Neuronal stem cell (in vitro differentiated cells): ENCODE data around the gene ARL17B.
"Not testable (repeated sequence)": the region's sequence is repeated elsewhere in the genome, so short reads cannot be mapped to it uniquely, and the experiment has no call there.

Experiments used
- DNase-seq: peaks from one replicate; pipeline ENCODE4 v3.0.0-alpha.2; 2013; ENCODE audit warnings: low spot score
- H2AFZ ChIP-seq: one replicate; pipeline ENCODE4 v1.6.1; 2013; ENCODE audit warnings: mild to moderate bottlenecking, low read length, inconsistent platforms
- H2AK5ac ChIP-seq: 2 replicates; pipeline ENCODE4 v1.6.1; 2013; ENCODE audit warnings: low read depth, mild to moderate bottlenecking, inconsistent platforms, low read length, moderate library complexity, mixed read lengths
- H2BK120ac ChIP-seq: 2 replicates; pipeline ENCODE4 v1.6.1; 2013; ENCODE audit warnings: low read depth, mild to moderate bottlenecking, inconsistent platforms, low read length, moderate library complexity, mixed read lengths
- H2BK12ac ChIP-seq: one replicate; pipeline ENCODE4 v1.6.1; 2013; ENCODE audit warnings: low read length, inconsistent platforms
- H2BK15ac ChIP-seq: 2 replicates; pipeline ENCODE4 v1.6.1; 2013; ENCODE audit warnings: mild to moderate bottlenecking, low read length, inconsistent platforms, mixed read lengths
- H2BK5ac ChIP-seq: one replicate; pipeline ENCODE4 v1.6.1; 2013; ENCODE audit warnings: inconsistent platforms, mild to moderate bottlenecking, low read length, moderate library complexity
- H3K14ac ChIP-seq: one replicate; pipeline ENCODE4 v1.6.1; 2013; ENCODE audit warnings: low read length, inconsistent platforms
- H3K18ac ChIP-seq: 2 replicates; pipeline ENCODE4 v1.6.1; 2013; ENCODE audit warnings: low read length, inconsistent platforms
- H3K23ac ChIP-seq: 2 replicates; pipeline ENCODE4 v1.6.1; 2013; ENCODE audit warnings: low read depth, mild to moderate bottlenecking, mixed read lengths, low read length, inconsistent platforms; ENCODE audit not compliant: poor library complexity
- H3K27ac ChIP-seq: replicated peaks from 3 replicates; pipeline ENCODE4 v1.5.1; 2013; ENCODE audit warnings: low read length, inconsistent platforms
- H3K27me3 ChIP-seq, 3 experiments: 2 replicates each; pipeline ENCODE4 v1.6.1; 2013; ENCODE audit warnings: low read length in 3 of 3, mild to moderate bottlenecking in 2 of 3, inconsistent platforms in 1 of 3, low read depth in 1 of 3, mixed read lengths in 1 of 3, moderate library complexity in 1 of 3; ENCODE audit not compliant: control insufficient read depth in 3 of 3, insufficient read depth in 3 of 3
- H3K36me3 ChIP-seq, 2 donors: replicated peaks in 1 of 2; 2 replicates each; pipeline ENCODE4 v1.6.1; 2013; ENCODE audit warnings: low read length in 2 of 2; ENCODE audit not compliant: control insufficient read depth in 2 of 2, insufficient read depth in 2 of 2
- H3K4ac ChIP-seq: 2 replicates; pipeline ENCODE4 v1.6.1; 2013; ENCODE audit warnings: inconsistent platforms, mild to moderate bottlenecking, low read length, moderate library complexity
- H3K4me1 ChIP-seq, 2 donors: 1 replicate in 1 of 2; 2 replicates in 1 of 2; pipeline ENCODE4 v1.6.1; 2013; ENCODE audit warnings: low read length in 2 of 2, low read depth in 1 of 2; ENCODE audit not compliant: control insufficient read depth in 2 of 2, insufficient read depth in 1 of 2
- H3K4me2 ChIP-seq: one replicate; pipeline ENCODE4 v1.6.1; 2013; ENCODE audit warnings: mild to moderate bottlenecking, low read length, inconsistent platforms; ENCODE audit not compliant: insufficient read depth, poor library complexity, severe bottlenecking
- H3K4me3 ChIP-seq, 2 donors: 2 replicates each; pipeline ENCODE4 v1.5.1; 2013; ENCODE audit warnings: low read length in 2 of 2, mild to moderate bottlenecking in 2 of 2, inconsistent platforms in 1 of 2, moderate library complexity in 1 of 2
- H3K79me1 ChIP-seq: one replicate; pipeline ENCODE4 v1.6.1; 2013; ENCODE audit warnings: low read depth, mild to moderate bottlenecking, inconsistent platforms, low read length, moderate library complexity
- H3K9ac ChIP-seq: one replicate; pipeline ENCODE4 v1.6.1; 2013; ENCODE audit warnings: mild to moderate bottlenecking, low read depth, low read length, inconsistent platforms; ENCODE audit not compliant: poor library complexity
- H3K9me3 ChIP-seq, 2 donors: replicated peaks in 1 of 2; 2 replicates each; pipeline versions ENCODE3 to v1.6.1; 2013; ENCODE audit warnings: low read length in 2 of 2, mild to moderate bottlenecking in 2 of 2, inconsistent platforms in 1 of 2, low read depth in 1 of 2, mixed read lengths in 1 of 2, moderate library complexity in 1 of 2; ENCODE audit not compliant: control insufficient read depth in 2 of 2, insufficient read depth in 1 of 2
- H4K8ac ChIP-seq: one replicate; pipeline ENCODE4 v1.6.1; 2013; ENCODE audit warnings: low read depth, mild to moderate bottlenecking, inconsistent platforms, low read length, moderate library complexity
- H4K91ac ChIP-seq: one replicate; pipeline ENCODE4 v1.6.1; 2013; ENCODE audit warnings: low read length, low read depth, mild to moderate bottlenecking, inconsistent platforms; ENCODE audit not compliant: poor library complexity
- WGBS, 2 donors: extraction: QIAGEN DNeasy Blood & Tissue Kit; methylation state at CpG; one replicate each; pipeline ENCODE4 v1.1.7; 2013; ENCODE audit warnings: missing lambda C conversion rate in 2 of 2, mixed read lengths in 1 of 2; ENCODE audit not compliant: insufficient read length in 2 of 2, insufficient replicate concordance in 1 of 2; ENCODE audit errors: extremely low coverage in 2 of 2; 5-methylcytosine and 5-hydroxymethylcytosine counted together

ARL17B gene

GRCh38 chr17:46291618-46292017, 69.9 kb downstream of the ARL17B start:
- H4K8ac ChIP-seq, H2BK15ac ChIP-seq, H3K18ac ChIP-seq, H2AFZ ChIP-seq, DNase-seq, H4K91ac ChIP-seq, H3K4ac ChIP-seq, H3K27ac ChIP-seq, H3K9ac ChIP-seq, H3K4me1 ChIP-seq, H3K79me1 ChIP-seq, H3K4me2 ChIP-seq, H3K14ac ChIP-seq, H3K4me3 ChIP-seq, H3K36me3 ChIP-seq, H2BK12ac ChIP-seq, H2BK5ac ChIP-seq, H3K27me3 ChIP-seq, H3K23ac ChIP-seq, H2AK5ac ChIP-seq, H2BK120ac ChIP-seq, H3K9me3 ChIP-seq: not testable (repeated sequence)
- WGBS, 2 donors = no CpG with 5 or more reads among the region's 8 CpGs

DNA sequence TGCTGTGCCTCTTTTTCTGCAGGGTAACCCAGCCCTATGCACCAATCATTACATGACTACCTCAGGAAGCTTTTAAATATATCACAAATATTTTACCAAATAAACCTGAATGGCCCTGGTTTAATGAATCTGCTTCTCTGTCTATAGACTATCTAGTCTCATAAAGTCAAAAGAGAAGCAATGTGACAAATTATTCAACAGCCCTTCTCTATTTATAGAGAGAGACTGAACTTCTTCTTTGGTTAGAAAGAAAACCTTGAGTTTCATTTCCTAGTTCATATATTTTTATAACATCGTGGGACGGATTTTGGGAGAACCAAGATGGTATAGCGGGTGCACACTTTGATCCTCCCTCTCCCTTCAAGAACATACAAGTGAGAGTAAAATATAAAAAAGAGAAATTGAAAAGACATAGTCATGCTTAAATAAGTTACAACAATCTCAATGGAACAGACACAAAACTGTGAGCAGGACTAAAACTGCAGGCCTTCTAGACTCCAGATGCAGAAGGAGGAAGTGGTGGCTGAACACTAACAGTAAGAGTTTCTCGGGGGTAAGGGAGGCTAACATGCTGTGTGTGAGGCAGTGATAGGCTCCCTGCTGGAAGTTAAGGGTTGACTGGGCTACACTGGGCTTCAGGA, 70.5 kb downstream of the ARL17B start:
- H3K9me3 ChIP-seq, H2BK120ac ChIP-seq, H3K14ac ChIP-seq, H3K9ac ChIP-seq, H4K91ac ChIP-seq, H3K27ac ChIP-seq, H2BK12ac ChIP-seq, H3K4ac ChIP-seq, H3K36me3 ChIP-seq, H3K4me2 ChIP-seq, DNase-seq, H3K4me1 ChIP-seq, H4K8ac ChIP-seq, H3K79me1 ChIP-seq, H2BK5ac ChIP-seq, H2AK5ac ChIP-seq, H2AFZ ChIP-seq, H2BK15ac ChIP-seq, H3K27me3 ChIP-seq, H3K4me3 ChIP-seq, H3K23ac ChIP-seq, H3K18ac ChIP-seq: not testable (repeated sequence)
- WGBS, 2 donors = no CpG with 5 or more reads among the region's 4 CpGs

GRCh38 chr17:46287587-46287986, 74.0 kb downstream of the ARL17B start:
- H3K9ac ChIP-seq, DNase-seq, H3K14ac ChIP-seq, H3K23ac ChIP-seq, H4K8ac ChIP-seq, H2AK5ac ChIP-seq, H3K36me3 ChIP-seq, H2BK15ac ChIP-seq, H3K27ac ChIP-seq, H3K4me3 ChIP-seq, H3K27me3 ChIP-seq, H3K4me2 ChIP-seq, H3K18ac ChIP-seq, H3K4me1 ChIP-seq, H2BK5ac ChIP-seq, H2AFZ ChIP-seq, H3K4ac ChIP-seq, H2BK12ac ChIP-seq, H3K79me1 ChIP-seq, H4K91ac ChIP-seq, H2BK120ac ChIP-seq, H3K9me3 ChIP-seq: not testable (repeated sequence)
- WGBS, 2 donors = no CpG with 5 or more reads among the region's 7 CpGs

DNA sequence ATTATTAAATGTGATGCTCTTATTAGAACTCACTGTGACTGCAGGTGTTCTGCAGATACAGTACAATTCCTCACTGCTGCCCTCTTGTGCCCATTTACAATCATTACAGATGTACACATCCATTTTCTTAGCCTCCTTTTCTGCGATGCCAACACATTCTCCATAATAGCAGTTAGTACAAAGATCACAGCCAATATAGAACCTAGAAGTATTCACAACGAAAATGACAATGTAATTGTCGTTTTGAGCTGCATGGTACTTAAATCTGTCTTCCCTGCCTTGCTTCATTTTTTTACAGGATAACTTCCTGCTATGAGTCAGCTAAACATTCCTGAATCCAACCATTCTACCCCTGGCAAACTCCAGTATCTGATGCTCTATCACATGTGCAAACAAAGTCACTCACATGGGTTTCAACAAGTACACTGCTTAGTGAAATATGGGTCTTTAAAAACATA, 74.8 kb downstream of the ARL17B start:
- H3K4ac ChIP-seq, H2BK12ac ChIP-seq, H3K4me2 ChIP-seq, H3K9ac ChIP-seq, H3K18ac ChIP-seq, H2BK5ac ChIP-seq, H2BK15ac ChIP-seq, H3K23ac ChIP-seq, H3K4me3 ChIP-seq, H2AK5ac ChIP-seq, H3K79me1 ChIP-seq, H3K36me3 ChIP-seq, H3K27me3 ChIP-seq, H3K4me1 ChIP-seq, H2BK120ac ChIP-seq, H4K91ac ChIP-seq, H4K8ac ChIP-seq, H3K14ac ChIP-seq, H3K27ac ChIP-seq, H3K9me3 ChIP-seq: not testable (repeated sequence)
- WGBS, 2 donors = no CpG with 5 or more reads among the region's 3 CpGs
- peak overlapping the region; percentile 18 for H2AFZ ChIP-seq
- DNase-seq = peak; percentile 78
